ENCODE results near the gene CCNL1. TPM values are rescaled to one million over a fixed set of nuclear protein-coding genes. Genes with fewer than 3 reads are reported as not detected.

Gene CCNL1
- total and polyA plus RNA-seq, 2 of the 4 experiments (the other 2 are of a cell fraction): 60.9 to 83.3 TPM

- Histone ChIP-seq H3K27me3 (ENCODE audit: control insufficient read depth, insufficient read depth, low read length) (no peaks in the 10 kb centered on the region), H4K20me1 (ENCODE audit: insufficient read depth, low read length) (0 out of 2 replicates have a peak, but pooled peaks cover 3% of the 10 kb centered on the region), H3K9ac (ENCODE audit: low read depth, low read length) (no peak overlapping the region), H3K4ac (ENCODE audit: low read depth, low read length) (peak overlapping the region; percentile 40; the same call in 1 of the 2 replicates), H3K56ac (ENCODE audit: extremely low read depth, insufficient read depth, low read length) (no peak overlapping the region), H3K79me1 (ENCODE audit: low read depth in 1 of 2, low read length in 2 of 2) (no peaks in the 10 kb centered on the region), H3K36me3 (ENCODE audit: control insufficient read depth, insufficient read depth, low read length) (no peaks in the 10 kb centered on the region), H3K23ac (ENCODE audit: low read depth, low read length) (no peak overlapping the region), H3K14ac (replicated peaks; ENCODE audit: low read depth, low read length) (no peak overlapping the region), H3K4me1 (ENCODE audit: control insufficient read depth, insufficient read depth, low read length) (peaks cover 25% of the 10 kb centered on the region), H3K9me1 (ENCODE audit: insufficient read depth, low read length) (peaks cover 5% of the 10 kb centered on the region), H2BK120ac (ENCODE audit: low read depth, low read length) (peak overlapping the region; percentile 55), H3K27ac (ENCODE audit: insufficient read depth, low read length) (no peak overlapping the region), H2AK9ac (replicated peaks; ENCODE audit: low read depth, low read length, poor library complexity) (no peak overlapping the region), H3K4me2 (ENCODE audit: low read depth, low read length) (no peak overlapping the region), H2AFZ (replicated peaks; ENCODE audit: low read length, poor library complexity) (no peak overlapping the region), H2BK15ac (ENCODE audit: low read depth, low read length) (no peak overlapping the region; the same call in 2 of the 3 replicates), H2AK5ac (ENCODE audit: low read depth, low read length) (peak overlapping the region; percentile 53; the same call in 1 of the 2 replicates), H4K5ac (ENCODE audit: low read depth, low read length) (no peak overlapping the region), H2BK5ac (ENCODE audit: low read depth, low read length, poor library complexity, severe bottlenecking) (peak overlapping the region; percentile 73), H4K91ac (ENCODE audit: insufficient read depth, low read depth, low read length) (no peak overlapping the region; the same call in none of the 2 replicates), H2BK20ac (ENCODE audit: low read depth, low read length) (peak overlapping the region; percentile 21; the same call in 1 of the 2 replicates), H3K18ac (ENCODE audit: low read depth, low read length) (peak overlapping the region; percentile 37; the same call in 1 of the 2 replicates), H4K8ac (ENCODE audit: low read depth in 2 of 2, low read length in 2 of 2) (no peak overlapping the region), H3K4me3 (ENCODE audit: insufficient read depth, low read depth, low read length) (no peak overlapping the region), H3K9me3 (ENCODE audit: control insufficient read depth, insufficient read depth, low read length) (no peaks in the 10 kb centered on the region)
- TF ChIP-seq USF2 (IDR thresholded peaks at IDR 0.05; ENCODE audit: low read depth, low read length): no peak
- peak; percentile 88 for TF ChIP-seq CEBPB (IDR thresholded peaks at IDR 0.05; ENCODE audit: low read depth, low read length)
- TF ChIP-seq RFX5 (IDR thresholded peaks at IDR 0.05; ENCODE audit: low read depth, low read length): no peak
- peak; percentile 57; the same call in 1 of the 2 replicates for TF ChIP-seq FOS (IDR thresholded peaks at IDR 0.05; ENCODE audit: low read depth, low read length)
- no peak for TF ChIP-seq BHLHE40 (IDR thresholded peaks at IDR 0.05; ENCODE audit: low read depth, low read length)
- no peak for TF ChIP-seq RCOR1 (IDR thresholded peaks at IDR 0.05; ENCODE audit: insufficient replicate concordance, low read length)
- no peak for TF ChIP-seq NFE2L2 (IDR thresholded peaks at IDR 0.05; ENCODE audit: low read depth, low read length)
- no peak for TF ChIP-seq POLR2A (IDR thresholded peaks at IDR 0.05; ENCODE audit: low read depth, low read length)
- ATAC-seq (ENCODE audit: low read depth) (peak; percentile 59), DNase-seq (peak; percentile 55)
- dilution Hi-C loops (cut with HindIII; ENCODE audit: low sequenced_read_pairs, unreplicated experiment): no loop called here
- CTCF ChIA-PET: interaction anchor here (0.6 kb wide), 1 partner anchor 26 kb away, joined by 4 read pairs; no protein-coding TSS in a partner anchor
- POLR2A ChIA-PET (ENCODE audit: unreplicated experiment): interaction anchor here (0.6 to 0.8 kb wide), 2 partner anchors 11 to 12 kb away, joined by 3 to 5 read pairs; no protein-coding TSS in a partner anchor
- in situ Hi-C loops (cut with MboI; ENCODE audit: low sequenced_read_pairs): no loop called here
- no TSS peak for BruUV-seq (replicated peaks)
- WGBS, 2 experiments (ENCODE audit: extremely low coverage in 2 of 2, insufficient read length in 1 of 2): no CpG with 5 or more reads among the region's 8 CpGs
- intact Hi-C loops (cut with micrococcal nuclease): no loop called here
These were observed 59.1 kb downstream of the CCNL1 start for GRCh38 chr3:157100608-157101396.

All from IMR-90 (cell line).